Keratinocyte (primary cell): ENCODE data around the gene BABAM2. TPM values are rescaled to one million over a fixed set of nuclear protein-coding genes. Genes with fewer than 3 reads are reported as not detected.

Source experiments
- DNase-seq: peaks from one replicate; pipeline ENCODE4 v3.0.0-alpha.2; 2011; ENCODE audit warnings: low read depth, missing footprints, low spot score
- FAIRE-seq: peaks from 2 replicates; lab custom pipeline; 2011; peaks lifted over from hg19 to GRCh38; lab: Jason Lieb, UNC
- H2AFZ ChIP-seq: 2 replicates; pipeline ENCODE4 v1.6.0; 2012; ENCODE audit warnings: low read length, control low read depth, inconsistent platforms; ENCODE audit not compliant: control insufficient read depth
- H3K27ac ChIP-seq: 2 replicates; pipeline ENCODE4 v1.5.1; 2011; ENCODE audit warnings: low read length; ENCODE audit not compliant: control insufficient read depth, insufficient read depth
- H3K27me3 ChIP-seq: 3 replicates; pipeline ENCODE4 v1.6.0; 2011; ENCODE audit warnings: low read length; ENCODE audit not compliant: control insufficient read depth, insufficient read depth; ENCODE audit errors: extremely low read depth
- H3K36me3 ChIP-seq, 2 experiments: 2 replicates in 1 of 2; 3 replicates in 1 of 2; pipeline ENCODE4 v1.5.1; 2011; ENCODE audit warnings: low read length in 2 of 2, mild to moderate bottlenecking in 1 of 2; ENCODE audit not compliant: control insufficient read depth in 2 of 2, insufficient read depth in 2 of 2; ENCODE audit errors: extremely low read depth in 1 of 2
- H3K4me1 ChIP-seq: 3 replicates; pipeline ENCODE4 v1.5.1; 2011; ENCODE audit warnings: low read length; ENCODE audit not compliant: control insufficient read depth, insufficient read depth; ENCODE audit errors: extremely low read depth
- H3K4me2 ChIP-seq: 3 replicates; pipeline ENCODE4 v1.6.0; 2011; ENCODE audit warnings: low read depth, low read length; ENCODE audit not compliant: control insufficient read depth, insufficient read depth; ENCODE audit errors: extremely low read depth
- H3K4me3 ChIP-seq, 3 experiments: fragments of 200-600 bp in 1 of 3; sonication (generic) in 1 of 3; 2 replicates in 2 of 3; 3 replicates in 1 of 3; pipeline ENCODE4 v1.5.1; 2011 to 2016; ENCODE audit warnings: low read length in 3 of 3, mild to moderate bottlenecking in 3 of 3, control low read depth in 2 of 3, inconsistent platforms in 1 of 3, low read depth in 1 of 3, mixed read lengths in 1 of 3, mixed run types in 1 of 3, moderate library complexity in 1 of 3; ENCODE audit not compliant: control insufficient read depth in 2 of 3, insufficient read depth in 2 of 3; ENCODE audit errors: extremely low read depth in 1 of 3
- H3K79me2 ChIP-seq: 2 replicates; pipeline ENCODE4 v1.6.0; 2012; ENCODE audit warnings: low read length; ENCODE audit not compliant: control insufficient read depth, insufficient read depth
- H3K9ac ChIP-seq: 3 replicates; pipeline ENCODE4 v1.6.0; 2011; ENCODE audit warnings: low read length; ENCODE audit not compliant: control insufficient read depth, insufficient read depth; ENCODE audit errors: extremely low read depth
- H3K9me1 ChIP-seq: 3 replicates; pipeline ENCODE4 v1.6.0; 2011; ENCODE audit warnings: low read length; ENCODE audit not compliant: control insufficient read depth, insufficient read depth; ENCODE audit errors: extremely low read depth
- H3K9me3 ChIP-seq: 2 replicates; pipeline ENCODE4 v1.5.1; 2012; ENCODE audit warnings: low read depth, low read length; ENCODE audit not compliant: control insufficient read depth
- H4K20me1 ChIP-seq: 3 replicates; pipeline ENCODE4 v1.6.0; 2011; ENCODE audit warnings: low read length; ENCODE audit not compliant: control insufficient read depth, insufficient read depth; ENCODE audit errors: extremely low read depth
- EZH2 ChIP-seq: IDR thresholded peaks from one replicate; pipeline ENCODE4 v1.6.1; 2012; ENCODE audit warnings: inconsistent platforms, mild to moderate bottlenecking, low read length, moderate library complexity
- dilution Hi-C: fragments of 300-500 bp; cut with MboI; formaldehyde crosslinking; loops from one replicate; pipeline ENCODE4 v1.7.0; 2020; ENCODE audit warnings: low sequenced_read_pairs; ENCODE audit not compliant: extremely low pct_ligation_motif_present
- polyA plus RNA-seq, 5 experiments: library from polyadenylated mRNA; depleted of rRNA in 3 of 5; stranded (reverse) in 3 of 5; stranded (forward) in 1 of 5; unstranded in 1 of 5; fragments of >200 nt; gene quantifications; 1 replicate in 1 of 5; 2 replicates in 3 of 5; 3 replicates in 1 of 5; pipeline versions ENCODE4 v1.2.1 to v1.2.3, GENCODE V29; 2011 to 2012; ENCODE audit warnings: missing spikeins in 2 of 5, low read depth in 1 of 5, low replicate concordance in 1 of 5
- TF ChIP-seq, protein P1 (sequence below), 3 experiments: IDR thresholded peaks in 1 of 3; conservative IDR thresholded peaks in 1 of 3; optimal IDR thresholded peaks in 1 of 3; 2 replicates in 2 of 3; 3 replicates in 1 of 3; pipeline versions ENCODE3 to v1.5.1; 2011; ENCODE audit warnings: low read length in 3 of 3, mild to moderate bottlenecking in 3 of 3, moderate library complexity in 2 of 3, control low read depth in 1 of 3, inconsistent platforms in 1 of 3; ENCODE audit not compliant: insufficient read depth in 2 of 3; ENCODE audit errors: extremely low read depth in 1 of 3

BABAM2 gene
- polyA plus RNA-seq, 1 donor (not counting 4 experiments of a cell fraction or from before 2014, with no cell fraction given): 29.8 TPM

DNA sequence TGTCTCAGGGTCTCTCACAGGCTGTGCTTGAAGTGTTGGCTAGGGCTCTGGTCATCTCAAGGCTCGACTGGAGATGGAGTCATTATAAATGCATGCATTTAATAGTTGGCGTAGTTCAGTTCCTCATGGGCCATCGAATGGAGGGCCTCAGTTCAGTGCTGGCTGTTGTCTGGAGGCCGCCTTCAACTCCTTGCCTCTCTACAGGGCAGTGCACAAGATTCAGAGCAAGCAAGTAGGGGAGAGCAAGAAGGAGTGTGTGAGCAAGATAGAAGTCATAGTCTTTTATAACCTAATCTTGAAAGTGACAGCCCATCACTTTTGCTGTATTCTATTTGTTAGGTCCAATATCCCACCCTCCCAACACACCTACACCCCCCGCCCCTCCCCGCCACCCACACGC is 137.5 kb downstream of the BABAM2 start:
- dilution Hi-C loops: no loop called here
- FAIRE-seq: no peak
- no peaks in the 10 kb centered on the region for H3K4me1 ChIP-seq

GRCh38 chr2:28030600-28030999 is 140.1 kb downstream of the BABAM2 start:
- H3K79me2 ChIP-seq: no peaks in the 10 kb centered on the region
- FAIRE-seq (no peak), DNase-seq (no peak)
- no peaks in the 10 kb centered on the region for H3K4me1 ChIP-seq
- no peaks in the 10 kb centered on the region for H3K27me3 ChIP-seq
- H4K20me1 ChIP-seq: no peaks in the 10 kb centered on the region
- dilution Hi-C loops: no loop called here
- no peak overlapping the region for H3K4me2 ChIP-seq
- H3K9me3 ChIP-seq: no peaks in the 10 kb centered on the region
- H3K27ac ChIP-seq: no peak overlapping the region
- H3K4me3 ChIP-seq: no peak overlapping the region
- TF ChIP-seq, protein P1, sequence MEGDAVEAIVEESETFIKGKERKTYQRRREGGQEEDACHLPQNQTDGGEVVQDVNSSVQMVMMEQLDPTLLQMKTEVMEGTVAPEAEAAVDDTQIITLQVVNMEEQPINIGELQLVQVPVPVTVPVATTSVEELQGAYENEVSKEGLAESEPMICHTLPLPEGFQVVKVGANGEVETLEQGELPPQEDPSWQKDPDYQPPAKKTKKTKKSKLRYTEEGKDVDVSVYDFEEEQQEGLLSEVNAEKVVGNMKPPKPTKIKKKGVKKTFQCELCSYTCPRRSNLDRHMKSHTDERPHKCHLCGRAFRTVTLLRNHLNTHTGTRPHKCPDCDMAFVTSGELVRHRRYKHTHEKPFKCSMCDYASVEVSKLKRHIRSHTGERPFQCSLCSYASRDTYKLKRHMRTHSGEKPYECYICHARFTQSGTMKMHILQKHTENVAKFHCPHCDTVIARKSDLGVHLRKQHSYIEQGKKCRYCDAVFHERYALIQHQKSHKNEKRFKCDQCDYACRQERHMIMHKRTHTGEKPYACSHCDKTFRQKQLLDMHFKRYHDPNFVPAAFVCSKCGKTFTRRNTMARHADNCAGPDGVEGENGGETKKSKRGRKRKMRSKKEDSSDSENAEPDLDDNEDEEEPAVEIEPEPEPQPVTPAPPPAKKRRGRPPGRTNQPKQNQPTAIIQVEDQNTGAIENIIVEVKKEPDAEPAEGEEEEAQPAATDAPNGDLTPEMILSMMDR (optimal IDR thresholded peaks at IDR 0.05 in 1 of 3, IDR thresholded peaks at IDR 0.05 in 1 of 3, conservative IDR thresholded peaks at IDR 0.05 in 1 of 3; ENCODE audit: extremely low read depth in 1 of 3, insufficient read depth in 2 of 3, low read length in 3 of 3): no peak
- TF ChIP-seq EZH2: no peak
- no peaks in the 10 kb centered on the region for H3K9me1 ChIP-seq
- H3K9ac ChIP-seq: no peak overlapping the region
- H2AFZ ChIP-seq: no peak overlapping the region
- no peaks in the 10 kb centered on the region for H3K36me3 ChIP-seq

More for the DNA sequence above, 137.5 kb downstream of the BABAM2 start:
- no peaks in the 10 kb centered on the region for H3K79me2 ChIP-seq
- no peaks in the 10 kb centered on the region for H3K9me1 ChIP-seq
- DNase-seq: no peak
- no peak overlapping the region for H3K4me3 ChIP-seq
- no peak overlapping the region for H3K9ac ChIP-seq
- no peak for TF ChIP-seq EZH2
- TF ChIP-seq, protein P1 (optimal IDR thresholded peaks at IDR 0.05 in 1 of 3, IDR thresholded peaks at IDR 0.05 in 1 of 3, conservative IDR thresholded peaks at IDR 0.05 in 1 of 3; ENCODE audit: extremely low read depth in 1 of 3, insufficient read depth in 2 of 3, low read length in 3 of 3): no peak
- no peak overlapping the region for H3K27ac ChIP-seq
- no peaks in the 10 kb centered on the region for H4K20me1 ChIP-seq
- H3K4me2 ChIP-seq: no peak overlapping the region
- no peaks in the 10 kb centered on the region for H3K36me3 ChIP-seq
- H2AFZ ChIP-seq: no peak overlapping the region
- H3K9me3 ChIP-seq: no peaks in the 10 kb centered on the region
- no peaks in the 10 kb centered on the region for H3K27me3 ChIP-seq
